Esophagus squamous epithelium (tissue), 4 donors: Measurements from ENCODE around the gene VPS41.

Source experiments
- POLR2A ChIP-seq, 4 donors: fragments of 450-650 bp; IDR thresholded peaks; one replicate each; pipeline ENCODE4 v1.6.1; 2017; ENCODE audit warnings: antibody characterized with exemption in 4 of 4, mild to moderate bottlenecking in 4 of 4, moderate library complexity in 3 of 4
- TF ChIP-seq, protein P1 (sequence below), 6 experiments: fragments of 450-650 bp in 4 of 6; fragments of 200-600 bp in 2 of 6; sonication (generic) in 2 of 6; IDR thresholded peaks; one replicate each; pipeline ENCODE4 v1.5.1; 2016 to 2019; ENCODE audit warnings: antibody characterized with exemption in 6 of 6, mild to moderate bottlenecking in 4 of 6, moderate library complexity in 4 of 6

GRCh38 chr7:38881947-38882684 lies 26.9 kb downstream of the VPS41 start:
- TF ChIP-seq, protein P1, sequence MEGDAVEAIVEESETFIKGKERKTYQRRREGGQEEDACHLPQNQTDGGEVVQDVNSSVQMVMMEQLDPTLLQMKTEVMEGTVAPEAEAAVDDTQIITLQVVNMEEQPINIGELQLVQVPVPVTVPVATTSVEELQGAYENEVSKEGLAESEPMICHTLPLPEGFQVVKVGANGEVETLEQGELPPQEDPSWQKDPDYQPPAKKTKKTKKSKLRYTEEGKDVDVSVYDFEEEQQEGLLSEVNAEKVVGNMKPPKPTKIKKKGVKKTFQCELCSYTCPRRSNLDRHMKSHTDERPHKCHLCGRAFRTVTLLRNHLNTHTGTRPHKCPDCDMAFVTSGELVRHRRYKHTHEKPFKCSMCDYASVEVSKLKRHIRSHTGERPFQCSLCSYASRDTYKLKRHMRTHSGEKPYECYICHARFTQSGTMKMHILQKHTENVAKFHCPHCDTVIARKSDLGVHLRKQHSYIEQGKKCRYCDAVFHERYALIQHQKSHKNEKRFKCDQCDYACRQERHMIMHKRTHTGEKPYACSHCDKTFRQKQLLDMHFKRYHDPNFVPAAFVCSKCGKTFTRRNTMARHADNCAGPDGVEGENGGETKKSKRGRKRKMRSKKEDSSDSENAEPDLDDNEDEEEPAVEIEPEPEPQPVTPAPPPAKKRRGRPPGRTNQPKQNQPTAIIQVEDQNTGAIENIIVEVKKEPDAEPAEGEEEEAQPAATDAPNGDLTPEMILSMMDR (IDR thresholded peaks at IDR 0.05), result no peak
- TF ChIP-seq POLR2A (IDR thresholded peaks at IDR 0.05), result no peak
